Right lung (tissue), 5 donors: ENCODE data around the gene PKMYT1. TPM values are rescaled to one million over a fixed set of nuclear protein-coding genes. Genes with fewer than 3 reads are reported as not detected.

ENCODE experiments used
- DNase-seq, 2 donors: peaks; one replicate each; pipeline ENCODE4 v3.0.0-alpha.2; 2013
- polyA plus RNA-seq, 5 donors: library from polyadenylated mRNA; unstranded; fragments of 120-200 nt; gene quantifications; one replicate each; pipeline versions ENCODE4 v1.2.1 to v1.2.3, GENCODE V29; 2013; ENCODE audit warnings: inconsistent platforms in 1 of 5, low replicate concordance in 1 of 5; ENCODE audit not compliant: insufficient read length in 5 of 5, insufficient read depth in 1 of 5

The PKMYT1 gene
- polyA plus RNA-seq, 5 donors: 14.5 to 22.9 (median 15.4) TPM

DNA sequence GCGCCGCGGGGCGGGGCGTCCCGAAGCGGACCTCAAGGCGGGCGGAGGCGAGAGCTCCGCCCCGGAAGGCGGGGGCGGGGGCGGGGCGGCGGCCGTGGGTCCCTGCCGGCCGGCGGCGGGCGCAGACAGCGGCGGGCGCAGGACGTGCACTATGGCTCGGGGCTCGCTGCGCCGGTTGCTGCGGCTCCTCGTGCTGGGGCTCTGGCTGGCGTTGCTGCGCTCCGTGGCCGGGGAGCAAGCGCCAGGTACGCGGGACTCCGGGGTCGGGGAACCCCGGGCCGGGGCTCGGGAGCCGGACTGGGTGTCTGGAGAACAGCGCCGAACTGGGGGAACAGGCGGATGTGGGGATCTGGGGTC, 40.0 kb upstream of the PKMYT1 start, which contains the start of gene TNFRSF12A:
Gene TNFRSF12A, plus strand, starts transcription at position 122 of the 357 bp plus-strand sequence. Its CDS starts 30 bp downstream, at position 152.
- no peak for DNase-seq

DNA sequence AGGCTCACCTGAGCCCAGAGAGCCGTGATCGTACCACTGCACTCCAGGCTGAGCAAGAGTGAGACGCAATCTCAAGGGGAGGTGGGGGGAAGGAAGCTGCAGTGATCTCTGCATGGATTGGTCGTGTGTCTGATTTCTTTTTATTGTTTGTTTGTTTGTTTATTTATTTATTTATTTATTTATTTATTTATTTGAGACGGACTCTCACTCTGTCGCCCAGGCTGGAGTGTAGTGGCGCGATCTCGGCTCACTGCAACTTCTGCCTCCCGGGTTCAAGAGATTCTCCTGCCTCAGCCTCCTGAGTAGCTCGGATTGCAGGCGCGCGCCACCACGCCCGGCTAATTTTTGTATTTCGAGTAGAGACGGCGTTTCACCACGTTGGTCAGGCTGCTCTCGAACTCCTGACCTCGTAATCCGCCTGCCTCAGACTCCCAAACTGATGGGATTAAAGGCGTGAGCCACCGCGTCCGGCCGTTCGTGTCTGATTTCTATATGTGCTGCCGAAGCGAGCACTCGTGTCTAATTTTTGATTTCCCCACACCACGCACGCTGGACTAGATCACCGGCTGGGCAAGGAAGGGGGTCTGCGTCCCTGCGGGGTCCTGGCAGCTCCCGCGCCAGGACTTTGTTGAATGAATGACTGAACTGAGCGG, 39.5 kb upstream of the PKMYT1 start:
- no peak for DNase-seq

DNA sequence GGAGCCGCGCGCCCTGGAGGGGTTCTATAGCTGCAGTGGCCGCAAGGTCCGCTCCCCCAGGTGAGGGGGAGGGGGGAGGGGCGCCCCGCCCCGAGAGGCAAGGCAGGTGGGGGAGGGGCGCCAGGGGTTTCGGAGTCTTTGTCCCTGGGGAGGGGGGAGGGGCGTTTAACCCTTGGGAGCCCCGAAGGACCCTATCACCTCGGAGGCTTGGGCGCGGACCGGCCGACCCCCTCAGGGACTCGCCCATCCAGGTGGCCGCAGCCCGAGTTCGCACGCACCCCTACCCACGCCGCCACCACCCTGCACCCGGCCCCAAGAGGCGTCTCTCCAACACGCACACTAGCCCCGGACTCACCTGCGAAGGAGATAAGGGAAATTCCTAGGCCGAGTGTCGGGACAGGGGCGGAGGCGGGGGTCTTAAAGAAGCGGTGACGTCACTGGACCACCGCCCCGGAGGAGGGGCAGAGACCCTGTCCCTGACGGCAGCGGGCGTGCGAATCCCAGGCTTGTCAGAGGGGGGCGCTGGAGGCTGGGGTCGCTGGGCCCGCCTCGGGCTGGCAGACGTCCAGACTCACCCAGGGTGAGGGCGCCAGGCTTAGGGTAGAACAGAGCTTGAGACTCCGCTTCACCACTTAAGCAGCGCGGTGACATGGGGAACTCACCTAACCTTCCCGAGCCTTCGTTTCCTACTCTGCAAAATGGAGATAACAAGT, 37.7 kb upstream of the PKMYT1 start, which contains the start of gene CLDN6:
Gene CLDN6, minus strand, starts transcription at position 390 of the 713 bp plus-strand sequence. CDS start 2,162 bp downstream, outside the sequence.
- DNase-seq: peak; percentile 68 to 71

DNA sequence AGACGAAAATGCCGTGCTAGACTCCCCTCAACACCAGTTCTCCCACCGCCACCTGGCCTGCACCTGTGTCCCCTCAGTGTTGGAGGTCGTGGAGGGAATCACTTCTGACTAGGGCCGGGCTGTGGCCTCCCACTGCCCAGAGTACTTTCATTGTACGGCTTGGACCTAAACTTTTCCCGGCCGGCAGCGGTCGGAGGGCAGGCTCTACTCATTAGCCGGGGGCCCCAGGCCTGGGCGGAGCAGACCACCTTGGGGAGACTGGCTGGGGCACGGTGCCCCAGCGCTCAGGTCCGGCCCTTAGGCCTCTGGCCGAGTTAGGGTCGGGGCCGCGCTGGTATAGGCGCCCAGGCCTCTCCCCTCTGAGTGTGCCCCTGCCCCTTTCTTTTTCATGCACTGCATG, 37.1 kb upstream of the PKMYT1 start:
- no peak for DNase-seq

DNA sequence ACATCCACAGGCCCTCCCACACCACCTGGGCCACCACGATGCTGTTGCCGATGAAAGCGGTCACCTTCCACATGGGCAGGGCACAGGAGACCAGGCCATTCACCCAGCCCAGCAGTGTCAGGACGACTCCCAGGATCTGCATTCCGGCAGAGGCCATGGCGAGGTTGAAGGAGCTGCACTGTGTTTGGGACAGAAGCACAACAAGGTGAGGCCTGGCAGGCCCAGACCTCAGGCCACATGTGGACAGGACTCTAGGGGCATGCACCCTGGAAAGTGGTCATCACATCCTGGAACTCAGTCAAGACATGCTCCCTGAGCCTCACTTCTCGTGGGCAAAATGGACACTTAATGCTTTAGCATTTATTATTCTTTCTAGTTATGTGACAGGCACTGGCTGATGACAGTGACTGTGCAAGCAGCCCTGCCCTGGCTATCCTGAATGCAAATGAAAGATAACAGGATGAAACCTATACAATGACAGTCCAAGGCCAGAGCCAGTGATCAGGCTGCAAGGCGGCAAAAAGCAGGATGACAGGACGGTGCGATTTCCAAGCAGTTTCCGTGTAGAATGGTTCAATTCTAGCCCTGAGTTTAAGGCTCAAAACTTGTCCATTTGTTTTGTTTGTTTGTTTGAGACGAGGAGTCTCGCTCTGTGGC, 35.7 kb upstream of the PKMYT1 start:
- no peak for DNase-seq

DNA sequence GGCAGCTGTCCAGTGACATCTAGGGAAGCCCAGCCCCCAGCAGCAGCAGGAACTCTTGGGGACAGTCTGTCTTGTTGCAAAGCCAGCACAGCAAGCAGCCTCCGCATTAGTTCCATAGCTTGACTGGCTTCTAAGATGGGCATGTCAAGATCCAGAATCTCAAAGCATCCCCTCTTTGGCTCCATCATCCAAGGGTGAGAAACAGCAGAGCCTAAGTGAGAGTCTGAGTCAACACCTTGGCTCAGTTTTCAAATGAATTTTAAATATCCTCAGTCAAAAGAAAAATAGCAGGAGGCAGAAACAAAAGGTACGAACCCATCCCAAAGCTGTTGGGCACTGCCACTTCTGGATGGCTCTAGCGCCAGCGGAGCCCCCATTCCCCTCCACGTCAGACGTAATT, 34.7 kb upstream of the PKMYT1 start:
- no peak for DNase-seq

DNA sequence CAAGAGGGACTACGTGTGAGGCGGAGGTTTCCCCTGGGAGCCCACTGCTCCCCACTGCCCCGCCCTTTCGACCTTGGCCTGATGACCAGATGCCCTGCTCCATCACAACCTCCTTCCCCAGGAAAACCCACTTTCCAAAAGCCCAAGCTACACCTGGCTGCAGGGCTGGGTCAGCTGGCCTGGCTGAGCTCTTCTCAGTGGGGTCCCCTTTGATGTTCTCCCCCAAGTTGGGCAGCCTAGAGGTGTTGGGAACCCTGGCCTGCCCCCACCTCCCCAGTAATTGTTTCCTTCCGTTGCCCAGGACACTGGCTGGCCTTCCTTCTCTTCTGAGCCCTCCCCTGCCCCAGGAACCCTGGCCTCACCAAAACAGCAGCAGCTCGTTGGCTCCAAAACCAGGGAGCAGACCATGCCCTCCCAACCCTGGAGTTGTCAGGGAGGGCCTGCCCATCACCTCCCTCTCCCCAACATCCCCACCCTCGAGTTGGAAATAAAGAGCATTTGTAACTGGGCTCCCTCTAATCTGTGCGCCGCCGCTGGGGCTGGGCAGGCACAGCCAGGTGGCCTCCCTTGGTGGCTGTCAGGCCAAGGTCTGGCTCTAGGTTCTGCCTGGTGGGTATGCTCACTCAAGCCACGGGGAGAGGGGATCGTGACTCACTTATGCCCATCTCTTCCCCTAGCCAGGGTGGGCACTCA, 33.9 kb upstream of the PKMYT1 start:
- DNase-seq: no peak

DNA sequence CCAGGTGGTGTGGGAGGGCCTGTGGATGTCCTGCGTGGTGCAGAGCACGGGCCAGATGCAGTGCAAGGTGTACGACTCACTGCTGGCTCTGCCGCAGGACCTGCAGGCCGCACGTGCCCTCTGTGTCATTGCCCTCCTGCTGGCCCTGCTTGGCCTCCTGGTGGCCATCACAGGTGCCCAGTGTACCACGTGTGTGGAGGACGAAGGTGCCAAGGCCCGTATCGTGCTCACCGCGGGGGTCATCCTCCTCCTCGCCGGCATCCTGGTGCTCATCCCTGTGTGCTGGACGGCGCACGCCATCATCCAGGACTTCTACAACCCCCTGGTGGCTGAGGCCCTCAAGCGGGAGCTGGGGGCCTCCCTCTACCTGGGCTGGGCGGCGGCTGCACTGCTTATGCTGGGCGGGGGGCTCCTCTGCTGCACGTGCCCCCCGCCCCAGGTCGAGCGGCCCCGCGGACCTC, 33.3 kb upstream of the PKMYT1 start:
- DNase-seq: no peak

DNA sequence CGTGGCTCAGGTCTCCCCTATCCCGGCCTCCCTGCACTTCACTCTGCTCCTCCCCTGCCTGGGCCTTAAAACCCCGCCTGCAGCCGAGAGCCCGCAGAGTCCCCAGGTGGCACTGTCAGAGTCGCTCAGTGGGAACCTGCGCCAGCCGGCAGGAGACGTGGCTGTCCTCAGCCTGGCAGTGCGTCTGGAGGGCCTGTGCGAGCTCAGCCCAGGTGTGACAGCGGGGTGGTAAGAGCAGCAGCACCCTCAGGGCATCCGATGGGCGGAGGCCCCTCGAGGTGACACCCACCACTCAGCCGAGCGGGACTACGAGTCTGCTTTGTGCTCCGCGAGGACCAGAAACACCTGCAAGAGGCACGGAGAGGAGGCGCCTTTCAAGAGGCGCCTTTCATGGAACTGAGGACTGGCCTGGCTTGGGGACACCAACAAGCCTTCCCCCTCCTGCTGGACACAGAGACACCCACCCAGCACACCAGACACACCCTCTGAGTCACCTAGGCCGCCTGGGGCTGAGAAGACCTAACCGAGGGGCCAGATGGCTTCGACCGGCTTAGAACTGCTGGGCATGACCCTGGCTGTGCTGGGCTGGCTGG, 32.7 kb upstream of the PKMYT1 start, which contains the start of gene CLDN9:
Gene CLDN9, plus strand, starts transcription at position 96 of the 593 bp plus-strand sequence. Its CDS starts 440 bp downstream, at position 536.
- DNase-seq: no peak

DNA sequence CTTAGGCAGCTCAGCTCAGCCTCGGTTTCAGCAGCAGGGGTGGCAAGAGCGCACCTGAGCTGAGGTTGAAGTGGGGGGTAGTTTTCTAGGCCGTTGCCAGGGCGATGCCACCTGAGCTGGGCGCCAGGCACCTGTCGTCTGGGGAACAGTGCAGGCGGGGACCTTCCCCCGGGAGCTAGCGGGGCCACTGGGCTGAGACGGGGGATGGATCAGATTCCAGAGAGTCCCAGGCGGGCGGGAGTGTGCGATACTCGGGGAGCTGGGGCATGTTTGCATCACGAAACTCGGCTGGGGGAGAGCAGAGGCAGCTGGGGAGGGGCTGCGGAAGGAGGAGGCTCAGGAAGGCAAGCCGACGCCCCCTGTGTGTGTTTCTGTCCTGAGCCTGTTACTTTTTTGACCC, 32.0 kb upstream of the PKMYT1 start:
- no peak for DNase-seq

DNA sequence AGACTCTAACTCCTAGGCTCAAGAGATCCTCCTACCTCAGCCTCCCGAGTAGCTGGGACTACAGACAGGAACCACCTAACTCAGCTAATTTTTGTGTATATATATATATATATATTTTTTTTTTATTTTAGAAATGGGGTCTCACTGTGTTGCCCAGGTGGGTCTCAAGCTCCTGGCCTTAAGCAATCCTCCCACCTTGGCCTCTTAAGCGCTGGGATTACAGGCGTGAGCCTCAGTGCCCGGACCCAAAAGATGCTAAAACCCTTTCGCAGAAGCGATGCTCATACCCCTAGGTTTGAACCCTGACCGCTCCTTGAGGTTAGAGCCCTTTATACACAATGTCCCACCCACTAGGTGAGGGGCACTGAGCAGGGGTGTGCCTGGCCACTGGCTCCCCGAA, 30.3 kb upstream of the PKMYT1 start:
- no peak for DNase-seq

DNA sequence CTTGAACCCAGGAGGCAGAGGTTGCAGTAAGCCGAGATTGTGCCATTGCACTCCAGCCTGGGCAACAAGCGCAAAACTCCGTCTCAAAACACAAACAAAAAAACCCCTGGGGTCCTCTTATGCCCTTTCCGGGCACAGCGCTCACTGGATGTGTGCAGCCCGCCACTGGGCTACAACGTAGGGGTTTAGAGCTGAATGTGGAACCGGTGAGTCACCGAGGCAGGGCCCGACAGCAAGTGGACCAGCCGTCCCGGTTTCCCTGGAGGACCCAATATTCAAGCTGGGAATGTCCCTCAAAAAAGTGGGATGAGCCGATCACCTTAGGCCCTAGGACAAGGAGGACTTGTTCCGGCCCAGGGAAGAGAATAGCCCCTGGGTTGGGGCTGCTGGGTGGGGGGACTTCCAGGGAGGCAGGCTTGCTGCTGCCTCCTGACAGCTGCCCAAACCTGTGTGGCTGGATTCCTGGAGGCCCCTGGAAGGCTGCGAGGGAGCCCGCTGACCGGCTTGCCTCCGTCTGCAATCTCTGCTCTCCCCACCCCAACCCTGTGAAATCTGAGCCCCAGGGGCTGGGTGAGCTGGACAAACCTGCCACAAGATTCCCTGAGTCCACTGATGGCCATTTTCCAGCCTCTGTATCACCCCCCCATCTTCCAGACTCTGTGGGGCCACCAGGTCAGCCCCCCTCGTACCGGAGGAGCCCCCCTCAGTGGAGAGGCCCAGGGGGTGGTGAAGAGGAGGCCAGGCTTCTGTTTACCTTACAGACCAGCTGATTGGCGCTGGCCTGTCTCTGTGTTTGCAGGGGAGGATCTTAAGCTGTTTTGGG, 29.5 kb upstream of the PKMYT1 start:
- DNase-seq: peak in 1 of 2 donors; percentile 81

DNA sequence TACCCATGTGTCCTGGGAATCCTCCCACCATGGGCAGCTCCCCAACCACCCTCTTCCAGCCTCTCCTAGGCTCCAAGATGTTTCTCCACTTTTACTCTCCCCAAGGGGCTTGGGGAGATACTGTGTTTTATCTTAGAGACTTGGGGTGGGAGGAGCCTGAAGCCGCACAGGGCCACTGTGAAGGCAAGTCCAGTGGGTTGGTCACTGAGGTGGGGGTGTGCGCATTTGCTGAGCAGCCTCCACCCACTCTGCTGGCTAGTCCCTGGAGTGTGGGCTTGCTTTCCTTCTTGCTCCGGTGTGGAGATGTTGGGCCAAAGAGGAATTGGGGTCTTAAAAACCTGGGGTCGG, 28.4 kb upstream of the PKMYT1 start:
- DNase-seq: no peak

DNA sequence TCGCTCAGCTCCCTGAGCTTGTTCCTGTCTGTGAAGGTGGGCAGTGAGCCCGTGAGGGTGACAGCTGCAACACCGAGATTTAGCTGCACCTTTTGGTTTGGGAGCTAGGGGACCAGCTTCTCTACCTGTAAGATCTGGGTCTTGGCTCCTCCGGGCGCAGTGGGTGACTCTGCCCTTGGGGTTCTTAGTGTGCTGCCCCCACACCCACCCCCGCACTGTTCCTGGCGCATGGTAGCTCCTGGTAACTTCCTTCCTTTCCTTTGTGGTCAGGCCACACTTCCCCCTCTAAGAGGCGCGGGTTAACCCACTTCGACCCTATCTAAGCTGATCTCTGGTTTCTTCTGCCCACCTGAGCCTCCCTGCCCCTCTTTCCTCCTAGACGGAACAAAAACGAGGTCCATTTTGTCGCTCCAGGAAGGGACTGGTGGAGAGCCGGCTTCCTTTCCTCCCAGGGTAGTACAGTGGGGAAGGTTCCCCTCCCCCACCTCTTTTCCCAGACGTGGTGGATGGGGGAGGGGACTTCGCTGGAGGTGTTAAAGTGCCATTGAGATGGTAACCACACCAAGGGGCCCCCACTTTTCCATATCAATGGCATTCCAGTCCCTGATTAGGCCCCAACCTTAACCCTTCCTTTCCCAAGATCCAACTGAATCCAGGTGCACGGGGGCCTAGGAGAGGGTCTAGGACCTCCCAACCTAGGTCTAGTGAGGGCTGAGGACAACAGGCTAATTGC, 27.9 kb upstream of the PKMYT1 start:
- DNase-seq: no peak

DNA sequence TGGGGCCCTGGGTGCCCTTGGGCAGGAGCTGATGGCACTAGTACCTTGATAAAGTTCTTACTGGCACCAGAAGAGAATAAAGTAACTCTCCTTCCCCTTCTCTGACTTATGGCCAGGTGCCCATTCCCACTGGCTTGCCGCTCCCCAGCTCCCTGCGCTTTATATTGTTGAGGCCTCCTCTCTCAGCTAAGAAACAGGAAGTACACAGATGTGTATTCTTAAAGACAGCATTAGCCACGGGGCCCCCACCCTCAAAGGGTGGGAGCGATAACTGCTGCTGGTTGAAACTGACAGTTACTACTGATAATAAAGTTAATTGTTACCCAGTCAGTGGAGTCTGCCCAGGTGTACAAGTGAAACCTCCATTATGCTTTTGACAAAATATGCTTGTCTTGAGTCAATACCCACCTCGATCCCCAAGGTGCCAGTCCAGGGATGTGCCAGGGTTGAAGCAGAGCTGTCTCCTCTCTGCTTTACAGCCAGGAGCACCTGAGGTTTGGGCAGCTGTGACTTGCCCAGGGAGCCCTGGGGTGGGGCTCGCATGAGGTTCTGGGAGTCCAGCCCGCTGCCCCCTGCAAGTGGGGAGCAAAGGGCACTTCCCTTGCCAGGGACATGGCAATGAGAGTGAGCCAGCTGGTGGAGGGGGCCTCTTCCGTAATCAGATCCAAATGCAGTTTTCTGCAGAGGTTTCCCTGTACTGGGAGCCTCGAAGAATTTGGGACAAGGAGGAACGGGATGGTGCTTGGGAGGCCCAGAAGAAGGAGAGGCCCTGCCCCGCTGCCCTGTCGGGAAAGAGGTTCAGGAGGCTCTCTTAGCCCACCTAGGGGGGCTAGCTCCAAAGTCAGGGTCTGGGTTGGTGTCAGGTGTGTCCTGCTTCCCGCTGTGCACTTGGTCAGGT, 27.1 kb upstream of the PKMYT1 start:
- DNase-seq: no peak

DNA sequence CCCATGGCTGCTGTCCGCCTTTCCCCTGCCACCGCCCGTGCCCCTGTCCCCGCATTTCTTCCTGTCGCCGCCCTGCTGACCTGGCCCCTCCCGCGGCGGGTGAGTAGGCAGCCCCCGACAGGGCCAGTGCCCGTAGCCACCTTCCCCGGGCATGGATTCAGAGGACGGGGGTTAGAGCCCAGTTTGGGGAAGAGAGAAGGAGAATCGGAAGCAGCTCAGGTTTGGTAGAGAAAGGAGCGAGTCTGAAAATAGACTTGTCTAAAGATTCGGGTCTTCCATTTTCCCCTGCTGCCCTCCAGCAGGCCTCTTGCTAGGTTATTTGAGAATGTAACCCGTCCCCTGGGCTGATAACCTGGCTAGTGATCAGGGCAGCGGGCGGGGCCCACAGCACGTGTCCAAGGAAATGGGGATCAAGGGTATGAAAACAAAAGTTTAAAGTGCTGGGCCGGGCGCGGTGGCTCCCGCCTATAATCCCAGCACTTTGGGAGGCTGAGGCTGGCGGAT, 24.6 kb upstream of the PKMYT1 start:
- DNase-seq: no peak

DNA sequence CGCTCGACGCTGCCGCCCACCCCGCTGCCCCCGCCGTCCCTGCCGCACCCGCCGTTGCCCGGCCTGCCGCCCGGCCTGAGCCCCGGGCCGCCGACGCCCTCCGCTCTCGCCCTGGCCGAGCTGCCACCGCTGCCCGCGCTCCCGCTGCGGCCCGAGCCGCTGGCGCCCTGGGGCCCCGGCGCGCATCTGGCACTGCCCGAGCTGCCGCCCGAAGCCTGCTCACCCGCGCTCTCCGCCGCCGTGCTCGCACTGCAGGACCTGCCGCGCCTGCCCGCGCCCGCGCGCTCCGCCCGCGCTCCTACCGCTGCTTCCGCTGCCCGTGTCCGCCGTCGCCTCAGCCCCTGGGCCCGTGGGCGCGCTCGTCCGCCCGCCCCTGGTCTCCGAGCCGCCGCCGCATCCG, 24.1 kb upstream of the PKMYT1 start:
- DNase-seq: no peak

DNA sequence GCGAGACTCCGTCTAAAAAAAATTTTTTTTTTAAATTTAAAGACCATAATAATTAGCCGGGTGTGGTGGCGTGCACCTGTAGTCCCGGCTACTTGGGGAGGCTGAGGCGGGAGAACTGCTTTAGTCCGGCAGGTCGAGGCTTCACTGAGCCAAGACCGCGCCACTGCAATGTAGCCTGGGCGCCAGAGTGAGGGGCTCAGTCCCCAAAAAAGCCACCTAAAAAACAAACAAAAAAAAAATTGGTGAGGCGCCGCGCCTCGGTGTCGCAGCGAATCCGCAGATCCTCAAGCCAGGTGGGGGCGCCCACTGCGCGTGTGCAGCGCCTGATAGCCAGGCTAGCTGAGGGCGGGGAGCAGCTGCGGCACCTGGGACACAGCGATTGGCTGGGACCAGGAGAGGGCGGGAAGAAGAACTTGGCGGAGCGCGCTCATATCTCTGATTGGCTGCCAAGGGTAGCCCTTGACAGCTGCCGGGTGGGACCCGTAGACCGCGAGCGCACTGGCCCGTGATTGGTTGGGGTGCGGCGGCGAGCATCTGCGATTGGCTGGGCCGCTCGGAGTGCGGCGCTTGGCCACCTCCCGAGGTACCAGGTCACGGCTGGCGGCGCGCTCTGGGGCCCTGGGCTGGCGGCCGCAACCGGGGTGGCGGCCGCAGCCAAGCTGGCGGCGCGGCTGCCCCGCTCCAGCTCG, 23.5 kb upstream of the PKMYT1 start:
- DNase-seq: peak; percentile 94
